ENCODE results near the gene KCNN3. TPM values are rescaled to one million over a fixed set of nuclear protein-coding genes. Genes with fewer than 3 reads are reported as not detected.

The KCNN3 gene
- total RNA-seq, 1 donor from 2014 or later, result 0.92 TPM

- Mint-ChIP-seq H3K4me1 (ENCODE audit: low read depth) (no peaks in the 10 kb centered on the region), H3K27me3 (ENCODE audit: low read depth) (peaks cover 24% of the 10 kb centered on the region), H3K36me3 (ENCODE audit: low read depth) (no peaks in the 10 kb centered on the region), H3K4me3 (ENCODE audit: unreplicated experiment) (no peak overlapping the region), H3K27ac (ENCODE audit: unreplicated experiment) (no peak overlapping the region), H3K9me3 (ENCODE audit: low read depth) (no peaks in the 10 kb centered on the region)
- no peak for DNase-seq (ENCODE audit: low spot score)
- no peak for TF ChIP-seq CTCF (IDR thresholded peaks at IDR 0.05)
Observed at GRCh38 chr1:154884869-154885701, 15.0 kb upstream of the KCNN3 start.

GRCh38 chr1:154883919-154884868 lies 14.1 kb upstream of the KCNN3 start:
- Mint-ChIP-seq H3K9me3 (ENCODE audit: low read depth) (no peaks in the 10 kb centered on the region), H3K27me3 (ENCODE audit: low read depth) (peaks cover 27% of the 10 kb centered on the region), H3K4me3 (ENCODE audit: unreplicated experiment) (no peak overlapping the region), H3K4me1 (ENCODE audit: low read depth) (no peaks in the 10 kb centered on the region), H3K36me3 (ENCODE audit: low read depth) (no peaks in the 10 kb centered on the region), H3K27ac (ENCODE audit: unreplicated experiment) (no peak overlapping the region)
- DNase-seq (ENCODE audit: low spot score), result no peak
- TF ChIP-seq CTCF (IDR thresholded peaks at IDR 0.05), result no peak

- no peaks in the 10 kb centered on the region for H3K9me3 Mint-ChIP-seq (ENCODE audit: low read depth)
- no peak overlapping the region for H3K4me3 Mint-ChIP-seq (ENCODE audit: unreplicated experiment)
- H3K27ac Mint-ChIP-seq (ENCODE audit: unreplicated experiment), result no peak overlapping the region
- TF ChIP-seq CTCF (IDR thresholded peaks at IDR 0.05), result no peak
- no peaks in the 10 kb centered on the region for H3K36me3 Mint-ChIP-seq (ENCODE audit: low read depth)
- peaks cover 11% of the 10 kb centered on the region for H3K27me3 Mint-ChIP-seq (ENCODE audit: low read depth)
- peaks cover 5% of the 10 kb centered on the region for H3K4me1 Mint-ChIP-seq (ENCODE audit: low read depth)
- DNase-seq (ENCODE audit: low spot score), result no peak
Observed at GRCh38 chr1:154881820-154882535, 11.9 kb upstream of the KCNN3 start.

GRCh38 chr1:154880671-154881070 lies 10.6 kb upstream of the KCNN3 start:
- no peak for DNase-seq (ENCODE audit: low spot score)
- peaks cover 9% of the 10 kb centered on the region for H3K27me3 Mint-ChIP-seq (ENCODE audit: low read depth)
- H3K4me1 Mint-ChIP-seq (ENCODE audit: low read depth), result peaks cover 5% of the 10 kb centered on the region
- no peak for TF ChIP-seq CTCF (IDR thresholded peaks at IDR 0.05)
- H3K36me3 Mint-ChIP-seq (ENCODE audit: low read depth), result no peaks in the 10 kb centered on the region
- H3K9me3 Mint-ChIP-seq (ENCODE audit: low read depth), result no peaks in the 10 kb centered on the region
- no peak overlapping the region for H3K4me3 Mint-ChIP-seq (ENCODE audit: unreplicated experiment)
- no peak overlapping the region for H3K27ac Mint-ChIP-seq (ENCODE audit: unreplicated experiment)

DNA sequence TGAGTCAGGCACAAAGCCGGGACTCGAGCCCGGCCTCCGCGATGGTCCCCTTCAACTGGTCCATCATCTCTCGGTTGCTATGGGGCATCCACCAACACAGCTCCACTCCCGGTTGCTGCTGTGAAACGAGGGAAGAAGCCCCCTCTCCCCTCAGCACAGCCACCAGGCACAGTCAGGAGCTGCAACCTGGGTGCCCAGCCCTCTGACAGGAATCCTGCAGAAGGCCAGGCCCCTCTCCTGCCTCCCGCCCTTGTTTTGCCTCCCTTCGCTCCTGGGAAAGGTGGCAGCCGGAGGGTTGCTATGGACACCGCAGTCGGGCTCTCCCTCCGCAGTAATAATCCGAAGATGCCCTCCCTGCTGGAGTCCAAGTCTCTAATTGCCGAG lies 8.9 kb upstream of the KCNN3 start:
- DNase-seq (ENCODE audit: low spot score), result no peak
- Mint-ChIP-seq H3K27me3 (ENCODE audit: low read depth) (peaks cover 9% of the 10 kb centered on the region), H3K4me1 (ENCODE audit: low read depth) (peaks cover 5% of the 10 kb centered on the region), H3K36me3 (ENCODE audit: low read depth) (no peaks in the 10 kb centered on the region), H3K9me3 (ENCODE audit: low read depth) (no peaks in the 10 kb centered on the region), H3K4me3 (ENCODE audit: unreplicated experiment) (no peak overlapping the region), H3K27ac (ENCODE audit: unreplicated experiment) (no peak overlapping the region)
- no peak for TF ChIP-seq CTCF (IDR thresholded peaks at IDR 0.05)
